ENCODE measurements around the gene GALNTL6. TPM values are rescaled to one million over a fixed set of nuclear protein-coding genes. Genes with fewer than 3 reads are reported as not detected.

The GALNTL6 gene
- total RNA-seq, 1 experiment from 2014 or later, result not detected

- Histone ChIP-seq H3K4me2 (ENCODE audit: insufficient read depth, insufficient read length, low read length) (no peak overlapping the region), H3K79me1 (ENCODE audit: insufficient read depth, low read depth, low read length, poor library complexity, severe bottlenecking) (no peaks in the 10 kb centered on the region), H2BK5ac (ENCODE audit: insufficient read length, low read length) (no peak overlapping the region), H2AK5ac (ENCODE audit: insufficient read length, low read length) (no peak overlapping the region), H2BK20ac (ENCODE audit: low read depth, low read length, poor library complexity, severe bottlenecking) (no peak overlapping the region), H2AFZ (ENCODE audit: low read length) (no peak overlapping the region), H3K27me3 (ENCODE audit: insufficient read depth, low read length) (no peaks in the 10 kb centered on the region), H3K56ac (ENCODE audit: insufficient read length, low read depth, low read length) (no peak overlapping the region), H3T11ph (ENCODE audit: low read length) (no peak overlapping the region), H4K20me1 (ENCODE audit: control insufficient read depth, insufficient read depth, insufficient read length) (no peaks in the 10 kb centered on the region), H3K23me2 (ENCODE audit: insufficient read length, low read depth, low read length, poor library complexity, severe bottlenecking) (no peaks in the 10 kb centered on the region), H3K23ac (ENCODE audit: insufficient read length, low read depth, low read length) (no peak overlapping the region), H3K4ac (ENCODE audit: low read depth, low read length) (no peak overlapping the region), H3K9me3 (ENCODE audit: control insufficient read depth, low read depth, low read length) (no peaks in the 10 kb centered on the region), H3K9ac (ENCODE audit: extremely low read depth, insufficient read length, low read length) (no peak overlapping the region), H3K79me2 (ENCODE audit: insufficient read depth, low read length) (no peaks in the 10 kb centered on the region), H2BK15ac (ENCODE audit: low read depth, low read length) (no peak overlapping the region), H4K8ac (replicated peaks; ENCODE audit: insufficient read length, low read depth, low read length) (no peak overlapping the region), H4K91ac (ENCODE audit: insufficient read length, low read depth, low read length) (no peak overlapping the region), H3K18ac (ENCODE audit: insufficient read length, low read depth, low read length) (no peak overlapping the region), H3K27ac (ENCODE audit: insufficient read length, low read depth, low read length) (no peak overlapping the region), H4K5ac (ENCODE audit: insufficient read length, low read depth, low read length) (no peak overlapping the region), H2BK12ac (ENCODE audit: insufficient read length, low read depth, low read length) (no peak overlapping the region), H3K4me1 (ENCODE audit: insufficient read depth, low read length) (no peaks in the 10 kb centered on the region), H3K14ac (ENCODE audit: insufficient read depth, low read length) (no peak overlapping the region), H2BK120ac (ENCODE audit: low read depth, low read length, poor library complexity, severe bottlenecking) (no peak overlapping the region)
- no peak for TF ChIP-seq CTCF (conservative IDR thresholded peaks at IDR 0.05)
- Mint-ChIP-seq H3K9me3 (no peaks in the 10 kb centered on the region), H3K27me3 (ENCODE audit: low read depth) (no peaks in the 10 kb centered on the region), H3K36me3 (ENCODE audit: insufficient read depth in 1 of 3, low read depth in 3 of 3) (no peaks in the 10 kb centered on the region), H3K27ac (peak overlapping the region in 1 of 3 experiments; percentile 3; a peak in 1 of 7 replicates), H3K4me3 (no peak overlapping the region), H3K4me1 (peaks cover 2% of the 10 kb centered on the region in 2 experiments; a peak in 2 of 4 replicates)
- WGBS (ENCODE audit: extremely low coverage, insufficient read length, low lambda C conversion rate), result no CpG with 5 or more reads among the region's 6 CpGs
- DNase-seq, result no peak
These were observed 1125.0 kb downstream of the GALNTL6 start for GRCh38 chr4:172938072-172938829.
